MM.1S (cell line): ENCODE measurements around the gene ADAMTS17.

ENCODE experiments used
- EZH2 ChIP-seq: fragments of 300-600 bp; sonication (generic); optimal IDR thresholded peaks from 2 replicates; pipeline ENCODE3; 2017; ENCODE audit warnings: low read depth, mild to moderate bottlenecking, antibody characterized with exemption, low read length, mixed read lengths
- TF ChIP-seq, protein P1 (sequence below): fragments of 300-600 bp; sonication (generic); IDR thresholded peaks from 2 replicates; pipeline ENCODE4 v1.5.1; 2016; ENCODE audit warnings: antibody characterized with exemption, low read length, mixed read lengths

GRCh38 chr15:99994849-99995248 is 346.9 kb downstream of the ADAMTS17 start:
- TF ChIP-seq, protein P1, sequence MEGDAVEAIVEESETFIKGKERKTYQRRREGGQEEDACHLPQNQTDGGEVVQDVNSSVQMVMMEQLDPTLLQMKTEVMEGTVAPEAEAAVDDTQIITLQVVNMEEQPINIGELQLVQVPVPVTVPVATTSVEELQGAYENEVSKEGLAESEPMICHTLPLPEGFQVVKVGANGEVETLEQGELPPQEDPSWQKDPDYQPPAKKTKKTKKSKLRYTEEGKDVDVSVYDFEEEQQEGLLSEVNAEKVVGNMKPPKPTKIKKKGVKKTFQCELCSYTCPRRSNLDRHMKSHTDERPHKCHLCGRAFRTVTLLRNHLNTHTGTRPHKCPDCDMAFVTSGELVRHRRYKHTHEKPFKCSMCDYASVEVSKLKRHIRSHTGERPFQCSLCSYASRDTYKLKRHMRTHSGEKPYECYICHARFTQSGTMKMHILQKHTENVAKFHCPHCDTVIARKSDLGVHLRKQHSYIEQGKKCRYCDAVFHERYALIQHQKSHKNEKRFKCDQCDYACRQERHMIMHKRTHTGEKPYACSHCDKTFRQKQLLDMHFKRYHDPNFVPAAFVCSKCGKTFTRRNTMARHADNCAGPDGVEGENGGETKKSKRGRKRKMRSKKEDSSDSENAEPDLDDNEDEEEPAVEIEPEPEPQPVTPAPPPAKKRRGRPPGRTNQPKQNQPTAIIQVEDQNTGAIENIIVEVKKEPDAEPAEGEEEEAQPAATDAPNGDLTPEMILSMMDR = no peak
- TF ChIP-seq EZH2 = no peak
